GM18502 (cell line): ENCODE results near the gene CNGA3.

Experiments used
- ATAC-seq: cut with Tn5 transposase; IDR thresholded peaks from one replicate; pipeline ENCODE4 v1.9.1; 2021; ENCODE audit warnings: mild to moderate bottlenecking; ENCODE audit not compliant: unreplicated experiment, poor library complexity

The CNGA3 gene

DNA sequence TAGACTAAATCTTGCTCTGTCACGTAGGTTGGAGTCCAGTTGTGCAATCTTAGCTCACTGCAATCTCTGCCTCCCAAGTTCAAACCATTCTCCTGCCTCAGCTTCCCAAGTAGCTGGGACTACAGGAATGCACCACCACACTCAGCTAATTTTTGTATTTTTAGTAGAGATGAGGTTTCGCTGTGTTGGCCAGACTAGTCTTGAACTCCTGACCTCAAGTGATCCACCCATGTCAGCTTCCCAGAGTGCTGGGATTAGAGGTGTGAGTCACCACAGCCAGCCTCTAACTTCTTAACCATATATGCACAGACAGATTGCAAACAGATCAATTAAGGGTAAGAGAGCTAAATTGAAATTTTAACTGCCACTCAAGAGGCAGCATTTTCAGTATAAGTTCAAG lies 22.1 kb upstream of the CNGA3 start:
- no peak for ATAC-seq

DNA sequence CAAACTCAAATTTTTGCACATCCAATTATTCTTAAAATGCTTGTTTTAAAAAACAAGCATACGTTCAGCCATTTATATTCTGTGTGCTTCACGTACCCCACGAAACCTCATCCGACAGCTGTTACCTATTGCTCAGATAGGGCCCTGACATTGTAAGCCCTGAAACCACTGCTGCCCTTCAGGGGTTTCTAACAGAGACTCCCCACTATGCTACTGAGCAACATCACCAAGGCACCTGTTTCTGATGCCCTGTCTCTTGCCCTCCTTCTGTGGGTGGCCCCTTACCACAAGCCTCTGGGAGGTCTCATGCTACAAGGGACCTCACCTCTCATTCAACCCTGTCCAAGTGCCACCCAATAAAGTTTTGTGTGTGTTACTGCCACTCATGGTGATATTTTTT lies 18.5 kb upstream of the CNGA3 start:
- ATAC-seq: no peak

DNA sequence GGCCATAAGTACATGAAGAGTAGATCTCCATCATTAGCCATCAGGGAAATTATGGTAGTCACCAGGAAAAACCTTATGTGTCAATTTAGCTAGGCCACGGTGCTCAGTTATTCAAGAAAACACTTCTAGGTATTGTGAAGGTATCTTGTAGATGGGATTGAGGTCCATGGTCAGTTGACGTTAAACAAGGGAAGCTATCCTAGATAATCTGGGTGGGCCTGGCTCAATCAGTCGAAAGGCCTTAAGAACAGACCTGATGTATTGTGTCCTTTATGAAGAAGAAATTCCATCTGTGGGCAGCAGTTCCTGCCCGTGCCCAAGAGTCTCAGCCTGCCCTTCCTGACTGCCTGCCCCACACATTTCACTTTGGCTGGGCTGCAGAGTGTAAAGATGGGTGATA lies 16.7 kb upstream of the CNGA3 start:
- ATAC-seq: no peak

DNA sequence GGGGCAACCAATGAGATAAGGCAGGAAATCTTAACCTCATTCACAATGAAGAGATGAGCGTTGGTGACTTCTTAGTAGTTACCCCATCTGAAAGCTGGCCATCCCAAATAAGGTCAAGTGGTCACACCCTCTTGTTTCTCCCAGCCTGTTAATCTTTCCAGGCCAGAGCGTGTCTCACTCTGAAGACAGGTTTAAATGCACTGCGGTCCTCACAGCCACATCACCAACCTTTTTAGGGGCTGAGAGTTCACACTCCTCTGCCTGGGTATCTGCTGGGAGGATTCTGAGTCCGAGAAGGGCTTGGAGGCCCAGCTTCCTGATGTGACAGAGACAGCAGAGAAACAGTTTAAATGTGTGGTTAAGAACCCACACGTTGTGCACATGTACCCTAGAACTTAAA lies 13.3 kb upstream of the CNGA3 start:
- no peak for ATAC-seq

DNA sequence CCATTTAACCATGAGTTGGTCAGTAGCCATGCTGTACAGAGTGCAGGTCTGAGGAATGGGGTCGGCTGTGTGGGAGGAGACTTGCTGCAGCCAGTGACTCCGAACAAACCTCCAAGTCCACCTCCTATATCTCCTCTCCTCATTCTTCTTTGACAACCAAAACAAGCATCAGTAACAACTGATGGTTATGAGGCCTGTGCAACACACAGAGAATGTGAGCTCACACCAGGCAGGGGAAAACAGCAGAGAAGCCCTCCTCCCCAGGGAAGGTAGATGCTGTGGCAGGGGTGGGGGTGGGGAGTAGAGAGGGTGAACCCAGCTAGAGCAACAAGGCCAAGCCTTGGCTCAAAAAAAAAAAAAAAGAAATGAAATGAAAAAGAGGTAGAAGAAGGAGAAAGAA lies 12.3 kb upstream of the CNGA3 start:
- no peak for ATAC-seq

DNA sequence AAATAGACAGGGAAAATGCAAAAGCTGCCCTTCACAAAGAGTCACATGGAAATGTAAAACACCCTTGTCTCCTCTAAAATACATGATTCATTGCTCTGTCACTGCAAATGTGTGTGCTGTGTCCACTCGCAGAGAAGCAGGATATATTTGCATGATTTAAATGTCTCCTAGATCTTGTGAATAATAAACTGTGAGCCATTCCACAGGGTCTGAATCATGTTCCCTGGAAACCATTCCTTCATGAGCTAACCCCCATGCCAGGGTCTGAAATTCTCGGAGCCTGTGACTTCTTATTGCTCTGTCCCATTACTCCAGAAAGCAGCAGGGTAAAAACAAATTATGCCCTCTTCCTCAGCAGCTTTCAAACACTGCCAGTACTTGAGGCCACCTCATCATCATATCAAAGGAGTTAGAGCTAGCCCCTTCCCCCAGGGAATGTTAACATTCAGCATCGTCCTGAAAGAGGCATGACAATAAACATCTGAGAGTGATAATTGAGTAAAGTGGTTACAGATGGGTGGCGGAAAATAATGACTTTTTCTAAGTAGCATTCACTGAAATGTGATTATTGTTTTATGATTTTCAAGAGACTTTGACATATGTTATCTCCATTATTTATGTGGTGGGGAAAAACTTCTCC lies 11.7 kb upstream of the CNGA3 start:
- no peak for ATAC-seq

DNA sequence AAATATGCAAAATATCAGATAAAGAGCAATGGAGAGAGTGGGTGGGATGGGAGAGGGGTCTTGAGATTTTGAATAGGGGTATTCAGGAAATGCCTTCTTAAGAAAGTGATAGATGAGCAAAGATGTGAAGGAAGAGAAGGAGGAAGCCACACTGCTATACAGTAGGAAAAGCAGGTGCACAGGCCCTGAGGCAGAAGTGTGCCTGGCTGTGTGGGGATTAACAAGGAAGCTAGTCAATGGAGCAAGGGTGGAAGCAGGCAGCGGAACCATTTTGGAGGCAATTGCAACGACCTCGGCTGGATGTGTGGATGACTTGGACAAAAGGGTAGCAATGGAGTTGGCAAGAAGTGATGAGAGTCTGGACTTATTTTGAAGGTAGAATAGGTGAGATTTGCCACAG lies 11.0 kb upstream of the CNGA3 start:
- ATAC-seq: no peak

DNA sequence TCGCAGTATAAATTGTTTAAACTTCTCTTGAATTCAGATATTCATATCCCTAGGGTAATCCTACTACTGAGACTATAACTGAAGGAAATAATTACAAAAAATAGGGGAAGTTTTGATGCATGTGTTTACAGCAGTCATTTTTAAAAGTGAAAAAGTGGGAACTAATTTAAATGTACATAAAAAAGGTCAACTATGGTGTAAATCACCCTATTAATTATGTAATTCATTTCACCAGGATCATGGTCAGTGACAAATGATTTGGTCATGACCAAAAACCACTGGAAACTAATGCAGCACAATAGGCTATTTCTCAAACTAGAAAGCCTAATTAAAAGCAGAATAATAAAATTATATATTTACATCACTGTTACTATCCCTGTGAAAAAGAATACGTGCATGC lies 5.0 kb upstream of the CNGA3 start:
- no peak for ATAC-seq

DNA sequence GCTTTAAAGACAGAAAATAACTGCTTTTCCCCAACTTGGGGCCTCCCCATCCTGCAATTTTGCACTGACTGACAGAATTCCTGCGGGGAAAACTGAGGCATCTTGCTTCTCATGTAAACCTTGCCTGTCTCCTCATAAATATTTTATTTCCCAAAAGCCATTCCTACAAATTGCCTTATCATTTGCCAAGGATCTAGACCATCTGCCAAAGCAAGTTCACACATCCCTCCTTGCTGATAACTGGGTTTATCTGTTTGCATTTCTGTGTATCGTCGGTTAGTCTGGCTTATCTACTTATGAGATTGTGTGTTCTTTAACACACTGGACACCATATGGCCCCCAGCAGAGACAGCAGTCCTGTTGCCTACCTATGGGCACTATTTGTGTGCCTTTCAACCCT lies 3.0 kb upstream of the CNGA3 start:
- no peak for ATAC-seq

DNA sequence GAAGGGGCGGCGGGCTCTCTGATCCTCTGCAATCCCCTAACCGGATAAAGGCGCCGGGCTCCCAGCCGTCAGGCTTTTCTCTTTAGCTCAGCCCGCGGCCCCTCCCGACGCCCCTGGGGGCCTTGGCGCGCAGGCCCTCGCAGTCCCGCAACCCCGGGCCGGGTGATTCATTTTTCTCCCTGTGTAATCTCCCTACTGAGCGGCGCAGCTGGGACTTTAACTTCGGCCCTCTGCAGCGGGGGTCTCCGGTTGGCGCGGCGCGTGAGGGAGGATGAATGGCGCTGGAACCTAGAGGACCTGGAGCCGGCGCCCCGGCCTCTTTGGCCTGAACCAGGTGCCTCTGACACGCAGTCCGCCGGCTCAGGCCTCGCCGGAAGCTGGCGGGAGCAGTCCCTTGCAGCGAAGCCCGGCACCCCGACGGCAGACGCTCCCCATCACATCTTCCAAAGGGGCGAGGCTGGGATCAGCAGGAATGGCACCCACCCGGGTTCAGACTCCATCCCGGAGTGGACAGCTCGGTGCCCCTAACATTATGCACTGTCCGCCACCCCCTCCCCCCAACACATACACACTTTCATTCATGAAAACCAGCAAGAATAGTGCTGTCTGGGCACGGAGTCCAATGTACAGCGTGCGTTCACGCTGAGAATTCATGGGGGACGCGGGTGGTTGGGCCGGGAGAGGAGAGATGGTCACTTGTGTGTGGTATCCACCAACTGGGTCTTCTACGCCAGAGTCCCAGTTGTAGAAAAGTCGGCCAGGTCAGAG lies 1.2 kb downstream of the CNGA3 start:
- ATAC-seq: no peak

DNA sequence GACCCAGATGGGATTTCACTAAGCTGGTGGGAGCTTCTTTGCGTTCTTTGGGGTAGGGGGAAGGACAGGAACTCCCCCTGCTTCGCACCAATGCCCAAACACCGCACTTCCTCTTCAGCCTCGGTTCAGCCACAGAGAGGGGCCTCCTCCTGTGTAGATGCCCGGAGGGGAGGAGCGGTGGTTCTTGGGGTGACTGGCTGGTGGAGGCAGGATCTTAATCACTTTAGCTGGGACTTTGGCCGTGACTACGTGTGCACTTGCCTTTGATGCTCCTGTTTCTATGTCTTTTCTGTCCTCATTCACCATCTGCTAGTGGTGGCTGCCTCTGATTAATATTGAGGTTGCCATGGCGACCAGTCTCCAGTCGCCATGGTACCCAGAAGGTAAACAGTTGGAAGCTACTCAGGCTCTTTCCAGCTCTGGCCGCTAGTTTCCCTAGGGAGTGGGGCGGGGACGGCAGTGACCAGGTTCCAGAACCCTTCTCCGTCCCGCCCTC lies 1.9 kb downstream of the CNGA3 start:
- no peak for ATAC-seq

DNA sequence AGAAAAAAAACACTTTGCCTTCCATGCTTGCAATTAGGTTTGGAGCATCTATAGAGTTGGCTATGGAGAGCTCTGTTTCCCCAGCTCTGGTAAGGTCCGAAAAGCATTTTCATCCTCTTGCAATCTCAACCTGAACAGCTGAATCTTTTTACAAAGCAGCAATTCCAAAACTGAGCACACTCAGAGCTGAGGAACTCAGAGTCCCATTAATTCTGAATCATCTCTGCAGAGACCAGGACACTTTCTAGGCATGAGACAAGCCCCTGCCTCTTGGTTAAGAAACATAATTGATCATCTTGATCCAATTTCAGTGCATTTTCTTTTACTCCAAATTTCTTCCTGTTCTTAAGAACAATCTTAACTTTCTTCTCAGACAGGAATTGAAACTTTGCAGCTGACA lies 4.2 kb downstream of the CNGA3 start:
- ATAC-seq: no peak

DNA sequence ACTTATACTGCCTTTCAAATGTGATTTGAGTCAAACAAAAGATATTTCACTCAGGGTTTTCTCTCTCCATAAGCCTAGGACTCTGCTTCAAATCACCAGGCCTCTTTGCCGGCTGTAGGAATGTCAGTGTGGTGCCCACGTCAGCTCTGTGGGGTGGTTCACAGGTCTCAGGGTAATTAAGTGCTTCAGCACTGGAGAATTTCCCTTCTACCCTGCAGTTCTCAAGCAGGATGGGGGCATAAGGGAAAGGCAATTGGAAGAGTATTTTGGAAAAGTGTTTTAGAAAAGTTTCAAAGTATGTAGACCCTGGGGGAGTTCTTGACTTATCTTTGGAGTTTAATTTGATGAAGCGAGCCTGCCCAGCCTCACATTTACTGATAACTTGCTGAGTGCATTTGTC lies 9.6 kb downstream of the CNGA3 start:
- no peak for ATAC-seq

DNA sequence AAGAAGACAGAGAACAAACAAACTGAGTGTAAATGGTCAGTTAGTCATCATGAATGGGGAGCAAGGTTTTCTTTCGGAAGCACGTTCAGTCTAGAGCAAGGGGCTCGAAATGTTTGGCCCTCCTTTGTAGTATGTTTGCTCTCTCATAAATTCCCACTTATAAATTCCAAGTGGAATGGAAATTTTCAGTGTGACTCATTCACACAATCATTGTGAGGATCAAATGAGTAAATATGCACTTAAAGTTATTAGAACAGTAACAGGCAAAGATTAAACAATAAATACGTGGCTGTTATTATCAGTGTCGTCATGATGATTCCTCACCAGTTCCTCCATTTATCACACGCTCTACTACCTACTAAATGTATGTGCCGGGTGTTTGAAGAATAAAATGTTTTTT lies 10.5 kb downstream of the CNGA3 start:
- no peak for ATAC-seq

DNA sequence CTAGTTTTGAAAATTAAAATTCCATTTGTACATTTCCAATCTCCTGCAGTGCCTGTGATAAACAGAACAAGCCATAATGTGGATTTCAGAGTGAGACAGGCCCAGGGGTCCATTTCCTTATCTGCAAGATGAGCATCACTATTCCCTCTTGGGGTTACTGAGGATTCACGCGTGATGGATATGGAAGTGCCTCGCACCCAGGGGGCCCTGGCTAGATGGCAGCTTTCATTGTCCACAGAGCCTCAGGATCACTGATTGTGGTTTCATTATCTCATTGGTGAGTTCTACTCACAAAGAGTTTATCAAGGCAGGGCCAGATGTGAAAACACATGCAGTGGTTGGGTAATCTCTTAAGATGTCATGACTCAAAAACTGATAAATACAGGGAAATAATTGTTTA lies 11.6 kb downstream of the CNGA3 start:
- no peak for ATAC-seq

DNA sequence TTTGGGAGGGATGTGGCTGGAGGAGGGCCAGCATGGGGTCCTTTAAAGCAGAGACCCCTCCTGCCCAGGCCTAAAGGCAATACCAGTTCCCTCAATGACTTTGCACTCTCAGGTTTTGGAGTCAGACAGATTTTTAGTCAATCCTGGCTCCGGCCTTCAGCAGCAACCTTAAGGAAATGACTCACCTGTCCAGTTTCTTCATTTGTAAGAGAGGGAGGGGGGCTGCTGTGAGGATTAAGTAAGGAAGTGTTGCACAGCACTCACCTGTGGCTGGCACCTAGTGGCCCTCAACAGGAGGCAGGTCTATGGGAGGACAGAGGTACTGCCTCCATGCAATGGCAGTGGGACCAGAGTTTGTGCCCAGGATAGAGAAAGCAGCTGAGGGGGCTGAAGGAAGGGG lies 13.7 kb downstream of the CNGA3 start:
- ATAC-seq: no peak

DNA sequence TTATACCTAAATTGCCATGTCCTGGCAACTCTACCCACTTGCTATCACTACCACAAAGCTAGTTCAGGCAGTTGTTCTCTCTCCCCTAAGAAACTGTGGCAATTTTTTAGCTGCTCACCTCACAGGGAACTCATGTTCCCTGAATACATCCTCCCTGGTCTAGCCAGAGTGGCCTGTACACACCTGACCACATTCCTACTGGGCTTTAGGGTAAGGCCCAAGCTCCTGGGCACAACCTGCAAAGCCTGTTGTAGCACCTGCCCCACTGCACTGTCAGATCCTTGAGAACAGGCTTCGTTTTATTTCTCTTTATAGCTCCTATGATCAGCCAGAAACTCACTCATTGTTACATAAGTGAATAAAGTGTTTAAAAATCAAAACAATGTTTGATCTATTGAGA lies 21.5 kb downstream of the CNGA3 start:
- no peak for ATAC-seq

DNA sequence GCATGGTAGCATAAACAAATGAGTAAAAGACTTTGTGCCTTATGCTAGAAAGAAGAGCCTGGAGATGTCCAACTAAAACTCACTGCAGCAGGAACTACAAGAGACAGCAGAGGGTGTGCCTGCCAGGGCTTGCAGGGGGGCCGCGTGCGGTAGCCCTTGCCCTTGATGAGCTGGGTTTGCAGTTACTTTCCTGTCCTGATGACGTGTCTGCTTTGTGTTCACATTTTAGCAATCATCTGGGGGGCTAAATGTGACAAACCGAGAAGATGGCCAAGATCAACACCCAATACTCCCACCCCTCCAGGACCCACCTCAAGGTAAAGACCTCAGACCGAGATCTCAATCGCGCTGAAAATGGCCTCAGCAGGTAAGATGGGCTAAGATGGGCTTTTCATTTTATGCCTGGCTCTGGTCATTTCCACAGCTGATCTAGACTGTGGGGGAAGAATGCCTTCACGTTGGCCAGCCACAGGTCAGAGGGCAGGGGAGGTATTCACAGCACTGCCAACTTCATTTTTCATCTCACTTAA lies 23.5 kb downstream of the CNGA3 start:
- no peak for ATAC-seq

DNA sequence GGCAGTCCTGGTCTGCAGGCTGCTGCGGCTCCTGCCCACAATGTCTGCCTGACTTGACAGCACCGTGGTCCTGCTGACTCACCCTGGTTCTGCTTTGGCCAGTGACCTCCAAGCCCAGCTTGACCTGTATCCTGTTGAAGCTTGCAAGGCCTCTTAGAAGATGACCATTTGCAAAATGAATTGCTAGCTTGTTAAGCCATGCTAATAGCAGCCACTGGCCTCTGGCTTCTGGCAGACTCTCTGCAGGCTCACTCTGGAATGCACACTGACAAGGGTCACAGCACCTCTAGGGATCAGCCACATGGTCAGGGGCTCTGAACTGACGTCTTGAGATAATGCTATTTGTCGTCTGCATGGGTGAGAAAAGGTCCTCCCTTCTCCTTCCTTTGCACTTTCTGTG lies 25.9 kb downstream of the CNGA3 start:
- ATAC-seq: no peak

DNA sequence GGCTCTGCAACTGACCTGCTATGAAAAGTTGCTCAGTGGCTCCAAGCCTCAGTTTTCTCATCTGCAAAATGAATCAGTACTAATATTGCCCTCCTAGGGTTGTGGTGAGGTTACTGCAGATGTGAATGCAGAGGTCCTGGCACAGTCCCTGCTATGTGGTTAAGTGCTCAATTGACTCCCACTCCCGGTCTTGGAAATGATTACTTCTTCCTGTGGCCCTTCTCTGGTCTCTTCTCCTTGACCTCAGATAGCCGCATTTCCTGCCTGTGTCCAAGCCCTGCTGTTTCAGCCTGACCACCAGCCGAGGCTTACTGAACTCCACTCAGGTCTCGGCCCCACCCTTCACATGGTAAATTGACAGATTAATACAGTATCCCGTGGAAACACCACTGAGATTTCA lies 26.3 kb downstream of the CNGA3 start:
- ATAC-seq: no peak

DNA sequence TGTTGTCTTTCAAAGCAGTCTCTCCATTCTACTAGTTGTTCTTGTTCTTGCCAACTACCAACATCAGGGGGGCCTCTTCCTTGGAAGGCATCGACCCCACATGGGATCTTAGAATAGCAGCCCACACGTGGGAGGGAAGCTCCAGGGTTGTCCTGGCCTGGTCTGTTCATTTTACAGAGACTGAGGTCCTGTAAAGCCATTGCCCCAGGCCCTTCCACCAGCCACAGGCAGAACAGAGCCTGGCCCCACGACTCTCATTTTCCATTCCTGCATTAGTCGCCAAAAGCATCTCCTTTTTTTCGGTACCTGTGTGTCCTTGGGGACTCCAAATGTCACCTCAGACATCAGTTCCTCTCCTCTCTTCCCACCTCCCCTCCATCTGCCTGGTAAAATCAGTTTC lies 28.0 kb downstream of the CNGA3 start:
- no peak for ATAC-seq
